ENCODE measurements around the gene MANEAL. TPM values are rescaled to one million over a fixed set of nuclear protein-coding genes. Genes with fewer than 3 reads are reported as not detected.

The MANEAL gene
- polyA plus RNA-seq, 4 donors, result 3.5 to 5.5 (median 4.7) TPM

DNA sequence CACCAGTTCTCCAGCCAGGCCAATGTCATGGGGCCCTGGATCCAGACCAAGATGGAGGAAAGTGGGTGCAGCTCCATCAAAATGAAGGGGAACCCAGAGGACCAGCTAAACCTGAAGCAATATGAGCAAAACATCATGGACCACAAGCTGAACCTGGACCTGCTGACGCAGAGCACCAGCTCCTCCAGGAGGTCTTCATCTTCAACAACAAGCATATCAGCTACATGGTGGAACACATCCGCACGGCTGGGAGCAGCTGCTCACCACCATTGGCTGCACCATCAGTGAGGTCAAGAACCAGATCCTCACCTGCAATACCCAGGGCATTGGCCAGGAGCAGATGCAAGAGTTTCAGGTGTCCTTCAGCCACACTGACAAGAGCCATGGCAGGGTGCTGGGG lies 15.0 kb upstream of the MANEAL start:
- DNase-seq (ENCODE audit: low read depth in 4 of 4, low spot score in 2 of 4), result no peak

DNA sequence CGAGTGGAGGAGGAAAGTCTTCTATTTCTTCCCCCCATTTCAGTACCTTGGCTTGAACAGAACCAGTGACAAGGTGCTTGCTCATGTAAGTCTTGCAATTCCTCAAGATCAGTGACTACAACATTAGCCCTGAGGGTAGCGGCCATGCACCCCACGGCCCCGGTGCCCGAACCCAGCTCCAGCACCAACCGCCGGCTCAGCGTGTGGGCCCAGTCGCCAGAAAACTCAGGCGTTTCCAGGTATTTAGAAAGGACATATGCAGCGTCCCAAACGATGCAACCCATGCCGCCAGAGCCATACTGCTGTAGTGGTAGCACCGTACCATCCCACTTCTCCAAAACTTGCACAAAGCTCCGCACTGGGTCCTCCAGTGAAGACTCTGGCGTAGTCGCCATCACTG lies 11.2 kb upstream of the MANEAL start:
- DNase-seq (ENCODE audit: low read depth in 4 of 4, low spot score in 2 of 4), result no peak

GRCh38 chr1:37792943-37793686 lies 532 bp upstream of the MANEAL start:
- DNase-seq (ENCODE audit: low read depth in 4 of 4, low spot score in 2 of 4), result no peak

DNA sequence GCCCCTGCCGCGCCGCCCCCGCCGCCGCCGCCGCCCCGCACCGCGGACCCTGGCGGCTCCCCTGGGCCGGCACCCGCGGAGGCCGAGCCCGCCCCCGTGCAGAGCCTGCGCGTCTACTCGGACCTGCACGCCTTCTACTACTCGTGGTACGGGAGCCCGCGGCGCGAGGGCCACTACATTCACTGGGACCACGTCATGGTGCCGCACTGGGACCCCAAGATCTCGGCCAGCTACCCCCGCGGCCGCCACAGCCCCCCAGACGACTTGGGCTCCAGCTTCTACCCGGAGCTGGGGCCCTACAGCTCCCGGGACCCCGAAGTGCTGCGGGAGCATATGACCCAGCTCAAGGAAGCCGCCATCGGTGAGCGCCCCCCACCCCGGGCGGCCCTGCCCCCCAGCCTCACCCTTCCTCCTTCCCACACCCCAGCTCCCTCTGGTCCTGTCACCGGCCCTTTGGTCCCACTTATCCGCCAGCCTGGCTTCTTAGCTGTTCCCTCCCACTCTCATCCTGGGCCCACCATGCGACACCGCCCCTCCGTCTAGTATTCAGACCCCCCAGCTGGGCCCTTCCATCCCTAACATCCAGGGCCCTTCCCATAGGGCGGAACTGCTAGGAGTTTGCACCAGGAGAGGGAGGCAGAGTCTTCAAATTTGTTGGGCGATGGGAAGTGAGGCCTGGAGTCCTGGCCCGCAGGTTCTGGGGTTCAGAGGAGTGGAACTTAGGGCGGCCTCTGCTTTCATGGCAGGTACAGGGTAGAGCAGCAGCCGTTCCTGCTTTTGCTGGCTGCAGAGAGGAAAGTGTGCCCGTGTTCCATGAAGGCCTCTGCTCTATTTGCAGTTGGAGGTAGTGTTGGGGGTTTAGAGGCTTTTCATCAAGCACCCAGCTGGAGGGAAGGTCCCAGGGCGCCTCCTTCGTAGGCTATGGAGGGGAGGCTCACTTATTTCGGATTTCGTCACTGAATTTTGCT lies 1.0 kb downstream of the MANEAL start:
- no peak for DNase-seq (ENCODE audit: low read depth in 4 of 4, low spot score in 2 of 4)

- peak in 1 of 4 donors; percentile 58 for DNase-seq (ENCODE audit: low read depth in 4 of 4, low spot score in 2 of 4)
These were observed 1.9 kb downstream of the MANEAL start for GRCh38 chr1:37795340-37796125.

GRCh38 chr1:37797750-37798345 lies 4.2 kb downstream of the MANEAL start:
- no peak for DNase-seq (ENCODE audit: low read depth in 4 of 4, low spot score in 2 of 4)

DNA sequence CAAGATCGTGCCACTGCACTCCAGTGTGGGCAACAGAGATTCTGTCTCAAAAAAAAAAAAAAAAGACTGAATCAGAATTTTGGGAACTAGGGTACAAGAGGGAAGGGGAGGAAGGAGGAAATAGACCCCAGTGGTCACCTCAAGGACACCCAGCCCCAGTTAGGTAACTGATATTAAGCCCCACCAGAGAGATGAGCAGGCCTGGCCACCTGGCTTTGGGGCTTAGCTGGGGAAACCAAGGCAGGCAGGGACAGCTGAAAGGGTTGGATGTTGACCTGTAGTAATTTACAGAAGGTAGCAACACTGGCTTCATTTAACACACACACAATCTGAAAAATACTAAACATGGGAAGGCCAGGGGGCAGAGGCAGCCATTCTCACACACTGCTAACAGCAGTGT lies 8.8 kb downstream of the MANEAL start:
- DNase-seq (ENCODE audit: low read depth in 4 of 4, low spot score in 2 of 4), result no peak

- DNase-seq (ENCODE audit: low read depth in 4 of 4, low spot score in 2 of 4), result no peak
These were observed 13.5 kb downstream of the MANEAL start for GRCh38 chr1:37807220-37807554.

DNA sequence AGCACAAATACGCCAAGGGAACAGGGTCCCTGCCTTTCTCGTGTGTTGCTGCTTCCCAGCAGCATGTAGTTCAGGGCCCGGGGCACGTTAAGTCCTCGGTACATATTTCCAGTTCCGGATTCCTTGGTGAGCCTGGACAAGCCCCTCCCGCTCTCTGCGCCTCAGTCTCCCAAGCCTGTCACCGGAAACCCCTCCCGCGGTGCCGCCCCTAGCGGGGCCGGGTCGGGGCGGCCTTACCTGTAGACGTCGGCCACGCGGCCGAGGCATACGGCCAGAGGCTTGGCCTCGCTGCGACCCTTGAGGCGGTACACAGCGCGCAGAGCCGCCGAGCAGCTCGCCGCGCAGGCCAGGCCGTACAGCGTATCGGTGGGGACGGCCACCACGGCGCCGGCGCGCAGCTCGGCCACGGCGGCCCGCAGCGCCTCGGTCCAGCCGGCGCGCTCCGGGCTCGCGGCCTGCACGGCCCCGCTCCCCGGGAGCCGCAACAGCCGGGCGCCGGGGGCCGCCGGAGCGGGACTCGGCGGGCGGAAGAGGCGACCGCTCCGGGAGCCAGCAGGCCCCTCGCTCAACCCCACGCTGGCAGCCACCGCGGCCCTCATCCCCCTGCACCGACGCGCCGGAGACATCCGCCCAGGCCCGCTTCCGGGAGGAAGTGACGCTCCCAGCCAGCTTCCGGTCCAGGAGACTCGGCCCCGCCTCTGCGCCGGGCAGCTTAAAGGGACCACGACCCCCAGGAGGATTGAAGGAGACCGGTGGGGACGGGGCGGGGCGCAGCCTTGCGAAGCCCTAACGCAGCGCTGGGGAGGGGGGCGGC lies 14.1 kb downstream of the MANEAL start, which contains the start of the genes C1orf122 and YRDC:
TSS of gene C1orf122 (plus strand) at position 236 of the 814 bp plus-strand sequence. CDS start 615 bp downstream, outside the sequence.
TSS of gene YRDC (minus strand) at position 654 of the 814 bp plus-strand sequence. CDS start at position 626, 28 bp downstream.
- DNase-seq (ENCODE audit: low read depth in 4 of 4, low spot score in 2 of 4), result peak; percentile 67 to 91 (median 84)

DNA sequence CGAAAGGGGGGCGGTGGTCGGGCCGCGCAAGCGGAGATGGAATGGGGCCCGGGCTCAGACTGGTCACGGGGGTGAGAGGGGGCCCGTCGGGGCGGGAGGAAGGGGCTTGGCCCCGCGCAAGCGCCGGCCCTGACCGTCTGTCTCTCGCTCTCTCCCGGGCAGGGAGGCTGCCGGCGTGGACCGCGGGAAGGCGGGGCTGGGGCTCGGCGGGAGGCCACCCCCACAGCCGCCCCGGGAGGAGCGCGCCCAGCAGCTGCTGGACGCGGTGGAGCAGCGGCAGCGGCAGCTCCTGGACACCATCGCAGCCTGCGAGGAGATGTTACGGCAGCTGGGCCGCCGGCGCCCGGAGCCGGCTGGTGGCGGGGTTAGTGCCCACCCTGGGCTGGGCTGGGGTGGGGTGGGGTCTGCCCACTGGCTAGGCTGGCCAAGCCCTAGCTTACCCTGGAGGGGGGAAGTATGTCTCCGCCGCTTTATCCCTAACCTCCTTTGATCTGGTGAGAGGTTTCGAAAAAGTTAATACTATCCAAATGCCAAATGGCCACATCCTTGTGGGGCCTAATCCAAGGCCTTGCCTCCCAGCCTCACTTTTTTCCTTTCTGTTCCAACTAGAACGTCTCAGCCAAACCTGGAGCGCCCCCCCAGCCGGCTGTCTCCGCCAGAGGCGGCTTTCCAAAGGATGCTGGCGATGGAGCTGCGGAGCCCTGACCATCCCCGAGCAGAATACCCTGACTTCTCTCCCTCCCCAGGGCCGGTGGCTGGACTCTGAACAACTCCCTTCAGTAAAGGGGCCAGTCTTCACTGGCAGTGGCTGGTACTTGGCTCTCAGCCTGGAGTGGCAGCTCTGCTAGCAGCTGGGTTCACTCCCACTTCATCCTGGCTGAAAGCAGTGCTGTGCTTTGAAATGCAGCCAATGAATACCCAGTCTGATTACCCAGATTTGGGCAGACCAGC lies 15.0 kb downstream of the MANEAL start:
- no peak for DNase-seq (ENCODE audit: low read depth in 4 of 4, low spot score in 2 of 4)

DNA sequence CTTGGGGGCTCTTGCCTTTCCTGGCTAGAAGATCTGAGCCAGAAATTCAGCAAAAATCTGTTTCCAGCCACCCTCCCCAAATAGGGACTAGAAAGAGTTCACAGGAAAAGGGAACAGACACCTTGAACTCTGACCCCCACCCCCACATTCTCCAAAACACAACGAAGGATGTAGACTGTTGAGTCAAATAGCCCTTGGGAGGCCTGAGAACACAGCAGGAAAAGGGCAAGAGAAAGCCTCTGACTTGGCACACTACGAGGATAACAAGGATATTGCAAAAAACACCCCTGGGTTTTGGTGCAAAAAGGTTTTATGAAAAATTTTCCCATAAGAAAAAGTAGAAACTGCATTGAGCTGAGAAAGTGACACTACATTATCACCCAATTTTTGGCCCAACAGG lies 16.3 kb downstream of the MANEAL start:
- DNase-seq (ENCODE audit: low read depth in 4 of 4, low spot score in 2 of 4), result no peak

DNA sequence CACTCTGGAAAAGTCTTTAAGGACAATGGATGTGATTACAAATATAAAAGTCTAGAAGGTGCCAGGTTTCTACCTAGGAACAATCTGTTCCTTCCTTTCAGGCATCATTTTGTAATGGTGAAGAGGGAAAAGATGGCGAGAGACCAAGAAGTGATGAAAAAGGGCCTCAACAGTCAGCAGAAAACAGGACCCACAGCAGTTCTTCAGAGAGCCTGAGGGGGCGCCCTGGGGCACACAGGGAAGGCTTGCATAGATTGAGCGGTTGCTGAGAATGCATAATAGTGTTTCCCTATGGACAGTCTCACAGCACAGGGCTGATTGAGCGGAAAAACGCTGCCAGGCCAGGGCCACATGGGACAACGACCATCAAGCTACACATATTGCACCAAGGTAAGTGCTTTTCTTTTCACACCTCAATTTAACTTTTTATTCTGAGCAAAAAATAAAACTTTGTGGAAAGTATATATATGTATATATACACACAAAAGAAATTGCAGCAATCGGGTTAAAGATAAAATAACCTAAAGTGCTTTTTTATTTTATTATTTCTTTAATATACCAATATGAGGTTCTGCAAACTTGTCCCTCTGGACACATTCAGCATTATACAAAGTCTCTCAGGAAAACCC lies 17.5 kb downstream of the MANEAL start:
- no peak for DNase-seq (ENCODE audit: low read depth in 4 of 4, low spot score in 2 of 4)

- DNase-seq (ENCODE audit: low read depth in 4 of 4, low spot score in 2 of 4), result no peak
These were observed 20.0 kb downstream of the MANEAL start for GRCh38 chr1:37813529-37814145.

DNA sequence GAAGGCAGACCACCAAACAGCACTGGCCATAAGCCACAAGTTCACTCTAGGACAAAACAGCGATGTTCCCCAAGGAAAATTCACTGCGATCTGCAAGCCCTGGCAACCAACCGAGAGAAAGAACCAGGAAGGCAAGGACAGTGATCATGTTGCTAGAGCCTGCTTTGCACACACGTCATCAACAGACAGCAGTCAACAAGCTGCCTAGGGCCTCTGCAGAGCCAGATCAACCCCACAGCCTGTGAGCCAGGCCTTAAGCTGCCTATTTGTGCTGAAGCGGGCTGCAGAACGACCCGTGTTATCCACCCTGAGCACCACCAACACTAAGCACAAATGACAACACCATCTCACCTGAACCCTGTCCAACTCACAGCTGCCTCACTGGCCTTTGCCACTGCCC lies 20.6 kb downstream of the MANEAL start:
- DNase-seq (ENCODE audit: low read depth in 4 of 4, low spot score in 2 of 4), result no peak

DNA sequence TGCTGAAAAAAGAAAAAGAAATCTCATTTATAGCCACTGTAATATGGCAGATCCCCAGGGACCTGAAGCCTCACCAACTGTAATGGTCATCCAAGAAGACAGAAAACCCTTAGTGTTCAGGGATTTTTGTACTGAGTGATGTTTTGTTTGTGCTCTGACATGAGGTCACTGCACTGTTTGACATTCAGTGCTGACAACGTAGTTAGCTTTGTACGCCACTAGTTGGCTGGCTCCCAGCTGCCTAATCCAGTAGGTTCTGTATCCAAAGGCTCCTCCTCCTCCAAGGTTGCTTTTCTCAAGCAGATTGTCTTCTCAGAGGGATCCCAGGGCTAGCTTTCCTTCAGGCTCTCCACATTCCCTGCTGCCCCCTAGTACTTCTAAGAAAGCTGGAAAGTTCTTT lies 23.8 kb downstream of the MANEAL start:
- DNase-seq (ENCODE audit: low read depth in 4 of 4, low spot score in 2 of 4), result no peak

DNA sequence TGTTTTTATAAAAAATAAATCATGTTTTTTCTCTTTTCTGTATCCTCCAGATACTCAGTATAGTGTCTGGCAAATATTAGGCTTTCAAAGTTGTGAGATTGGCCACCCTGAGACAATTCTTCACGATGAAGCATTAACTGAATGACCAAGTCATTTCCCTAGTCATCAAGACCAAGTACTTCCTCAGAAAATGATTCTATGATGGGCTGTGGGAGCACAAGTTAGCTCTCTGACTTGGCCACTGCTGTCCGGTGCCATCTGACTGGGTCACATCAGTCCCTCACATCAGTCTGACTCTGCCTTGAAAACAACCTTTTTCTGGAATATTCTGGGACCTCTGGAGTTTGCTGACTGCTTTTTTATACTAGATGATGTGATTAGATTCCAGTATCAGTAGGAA lies 27.8 kb downstream of the MANEAL start:
- no peak for DNase-seq (ENCODE audit: low read depth in 4 of 4, low spot score in 2 of 4)
